Measurements from ENCODE around the gene RRP7A. TPM values are rescaled to one million over a fixed set of nuclear protein-coding genes. Genes with fewer than 3 reads are reported as not detected.
A peak's percentile ranks its signal among the peaks of the same experiment; 100 is the strongest.
"Not testable (repeated sequence)": the region's sequence is repeated elsewhere in the genome, so short reads cannot be mapped to it uniquely, and the experiment has no call there.

The RRP7A gene
- total and polyA plus RNA-seq, 2 donors (not counting 1 experiment from before 2014, with no cell fraction given): 18.3 to 98.5 TPM

DNA sequence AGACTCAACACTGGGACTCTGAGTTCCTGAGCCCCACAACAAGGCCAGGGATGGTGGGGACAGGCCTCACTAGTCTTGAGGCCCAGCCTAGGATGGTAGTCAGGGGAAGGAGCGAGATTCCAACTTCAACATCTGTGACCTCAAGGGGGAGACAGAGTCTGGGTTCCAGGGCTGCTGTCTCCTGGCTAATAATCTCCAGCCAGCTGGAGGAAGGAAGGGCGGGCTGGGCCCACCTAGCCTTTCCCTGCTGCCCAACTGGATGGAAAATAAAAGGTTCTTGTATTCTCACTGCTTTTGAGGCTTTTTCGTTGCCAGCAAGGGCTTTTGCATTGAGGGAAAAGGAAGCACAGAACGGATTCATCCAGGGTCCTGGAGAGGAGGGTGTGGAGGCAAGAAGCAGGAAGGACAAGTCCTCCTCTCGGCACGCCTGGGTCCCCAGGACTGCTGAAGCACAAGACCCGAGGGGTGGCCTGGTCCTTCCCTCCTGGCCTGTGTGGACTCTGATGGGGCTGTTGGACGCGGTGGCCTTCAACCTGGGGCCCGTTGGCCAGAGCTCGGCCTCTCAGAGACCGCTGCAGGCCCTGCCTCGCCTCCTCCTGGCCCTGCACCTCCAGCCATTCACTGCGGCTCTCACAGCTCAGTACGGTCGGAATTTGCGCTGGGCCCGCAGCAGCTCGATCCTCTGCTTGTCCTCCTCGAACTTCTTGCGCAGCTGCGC, 7.2 kb downstream of the RRP7A start:
- H3K9me3 Mint-ChIP-seq (ENCODE audit: insufficient read depth); H3K27ac ChIP-seq (ENCODE audit: low read length in 2 of 2); intact Hi-C loops (cut with micrococcal nuclease); H3K4me3 Mint-ChIP-seq; H3K4me1 Mint-ChIP-seq; H3K27me3 ChIP-seq (replicated peaks in 1 of 4; ENCODE audit: control extremely low read depth in 1 of 4, control insufficient read depth in 3 of 4, insufficient read depth in 4 of 4, low read length in 3 of 4); ATAC-seq (ENCODE audit: low read depth); H3K27me3 Mint-ChIP-seq; DNase-seq; H3K9ac ChIP-seq (ENCODE audit: low read length); H3K79me2 ChIP-seq (ENCODE audit: control insufficient read depth, insufficient read depth, low read length); H3K4me1 ChIP-seq (ENCODE audit: control insufficient read depth in 2 of 2, insufficient read depth in 2 of 2, low read length in 2 of 2); H2AFZ ChIP-seq (ENCODE audit: insufficient read depth, low read depth, low read length, poor library complexity, severe bottlenecking); H3K4me2 ChIP-seq (replicated peaks; ENCODE audit: low read depth, low read length, poor library complexity, severe bottlenecking); H3K9me3 ChIP-seq (ENCODE audit: control extremely low read depth in 1 of 3, control insufficient read depth in 2 of 3, insufficient read depth in 1 of 3, low read length in 2 of 3); H3K4me3 ChIP-seq (ENCODE audit: control extremely low read depth in 1 of 5, extremely low read depth in 1 of 5, insufficient read depth in 1 of 5, low read depth in 2 of 5, low read length in 4 of 5): not testable (repeated sequence)
- POLR2A ChIA-PET: interaction anchor here (0.6 kb wide), 1 partner anchor 17 kb away, joined by 3 read pairs; no protein-coding TSS in a partner anchor
- Histone ChIP-seq H4K20me1 (ENCODE audit: control insufficient read depth, insufficient read depth, low read length, poor library complexity, severe bottlenecking) (peaks cover 21% of the 10 kb centered on the region), H3K36me3 (replicated peaks in 1 of 2; ENCODE audit: control extremely low read depth in 1 of 2, control insufficient read depth in 1 of 2, extremely low read depth in 1 of 2, insufficient read depth in 2 of 2, low read length in 1 of 2) (peaks cover 1 to 39% of the 10 kb centered on the region in 2 experiments)
- H3K27ac Mint-ChIP-seq: peak overlapping the region; percentile 32
- CTCF ChIA-PET: interaction anchor here (0.6 to 1.2 kb wide), 2 partner anchors 102 to 1112 kb away, joined by 3 to 5 read pairs; partner anchors contain the start of gene POLDIP3
- WGBS (ENCODE audit: insufficient coverage): 95% methylated on average over 14 of the region's 22 CpGs
- TF ChIP-seq, protein P1, sequence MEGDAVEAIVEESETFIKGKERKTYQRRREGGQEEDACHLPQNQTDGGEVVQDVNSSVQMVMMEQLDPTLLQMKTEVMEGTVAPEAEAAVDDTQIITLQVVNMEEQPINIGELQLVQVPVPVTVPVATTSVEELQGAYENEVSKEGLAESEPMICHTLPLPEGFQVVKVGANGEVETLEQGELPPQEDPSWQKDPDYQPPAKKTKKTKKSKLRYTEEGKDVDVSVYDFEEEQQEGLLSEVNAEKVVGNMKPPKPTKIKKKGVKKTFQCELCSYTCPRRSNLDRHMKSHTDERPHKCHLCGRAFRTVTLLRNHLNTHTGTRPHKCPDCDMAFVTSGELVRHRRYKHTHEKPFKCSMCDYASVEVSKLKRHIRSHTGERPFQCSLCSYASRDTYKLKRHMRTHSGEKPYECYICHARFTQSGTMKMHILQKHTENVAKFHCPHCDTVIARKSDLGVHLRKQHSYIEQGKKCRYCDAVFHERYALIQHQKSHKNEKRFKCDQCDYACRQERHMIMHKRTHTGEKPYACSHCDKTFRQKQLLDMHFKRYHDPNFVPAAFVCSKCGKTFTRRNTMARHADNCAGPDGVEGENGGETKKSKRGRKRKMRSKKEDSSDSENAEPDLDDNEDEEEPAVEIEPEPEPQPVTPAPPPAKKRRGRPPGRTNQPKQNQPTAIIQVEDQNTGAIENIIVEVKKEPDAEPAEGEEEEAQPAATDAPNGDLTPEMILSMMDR (IDR thresholded peaks at IDR 0.05): peak; percentile 15

DNA sequence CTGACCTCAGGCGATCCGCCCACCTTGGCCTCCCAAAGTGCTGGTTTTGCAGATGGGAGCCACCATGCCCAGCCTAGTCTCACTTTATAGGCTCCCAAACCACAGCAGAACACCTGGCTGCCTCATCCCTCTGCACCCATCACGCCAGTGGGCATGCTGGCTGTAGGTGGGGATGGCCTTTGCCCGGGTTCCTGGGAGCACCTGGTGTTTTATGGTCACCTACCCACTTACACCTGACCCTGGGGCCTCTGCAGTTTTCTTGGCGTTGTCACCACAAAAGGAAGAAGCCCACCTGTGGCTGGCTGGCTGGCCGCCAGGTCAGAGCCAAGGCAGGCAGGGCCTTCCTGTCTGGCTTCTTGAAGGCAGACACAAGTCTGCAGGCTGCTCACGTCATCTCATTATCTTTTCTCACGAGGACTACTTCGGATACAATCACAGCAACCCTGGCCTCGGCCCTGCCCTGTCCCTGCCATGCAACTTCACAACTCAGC, 8.2 kb downstream of the RRP7A start:
- no peaks in the 10 kb centered on the region for H3K27me3 ChIP-seq (replicated peaks in 1 of 4; ENCODE audit: control extremely low read depth in 1 of 4, control insufficient read depth in 3 of 4, insufficient read depth in 4 of 4, low read length in 3 of 4)
- Mint-ChIP-seq H3K27me3 (no peaks in the 10 kb centered on the region), H3K27ac (no peak overlapping the region), H3K4me3 (no peak overlapping the region), H3K9me3 (ENCODE audit: insufficient read depth) (no peaks in the 10 kb centered on the region), H3K4me1 (peaks cover 7% of the 10 kb centered on the region)
- H3K9ac ChIP-seq (ENCODE audit: low read length): no peak overlapping the region
- H3K4me1 ChIP-seq (ENCODE audit: control insufficient read depth in 2 of 2, insufficient read depth in 2 of 2, low read length in 2 of 2): no peaks in the 10 kb centered on the region
- no peak overlapping the region for H2AFZ ChIP-seq (ENCODE audit: insufficient read depth, low read depth, low read length, poor library complexity, severe bottlenecking)
- WGBS (ENCODE audit: insufficient coverage): 83% methylated on average over 9 of the region's 10 CpGs
- no peak overlapping the region for H3K4me3 ChIP-seq (ENCODE audit: control extremely low read depth in 1 of 5, extremely low read depth in 1 of 5, insufficient read depth in 1 of 5, low read depth in 2 of 5, low read length in 4 of 5)
- no peak overlapping the region for H3K4me2 ChIP-seq (replicated peaks; ENCODE audit: low read depth, low read length, poor library complexity, severe bottlenecking)
- H3K36me3 ChIP-seq (replicated peaks in 1 of 2; ENCODE audit: control extremely low read depth in 1 of 2, control insufficient read depth in 1 of 2, extremely low read depth in 1 of 2, insufficient read depth in 2 of 2, low read length in 1 of 2): peaks cover 1 to 33% of the 10 kb centered on the region in 2 experiments
- ATAC-seq (ENCODE audit: low read depth) (no peak), DNase-seq (no peak)
- ChIA-PET POLR2A (no interaction called here), CTCF (interaction anchor here (0.5 to 0.6 kb wide), 2 partner anchors 33 to 813 kb away, joined by 3 read pairs; no protein-coding TSS in a partner anchor)
- TF ChIP-seq, protein P1 (IDR thresholded peaks at IDR 0.05): no peak
- TF ChIP-seq EZH2 (IDR thresholded peaks at IDR 0.05; ENCODE audit: borderline replicate concordance, insufficient read depth, low read depth, low read length, poor library complexity, severe bottlenecking): no peak
- H3K79me2 ChIP-seq (ENCODE audit: control insufficient read depth, insufficient read depth, low read length): no peaks in the 10 kb centered on the region
- intact Hi-C loops (cut with micrococcal nuclease): no loop called here
- H4K20me1 ChIP-seq (ENCODE audit: control insufficient read depth, insufficient read depth, low read length, poor library complexity, severe bottlenecking): peaks cover 17% of the 10 kb centered on the region
- H3K27ac ChIP-seq (ENCODE audit: low read length in 2 of 2): no peak overlapping the region
- no peaks in the 10 kb centered on the region for H3K9me3 ChIP-seq (ENCODE audit: control extremely low read depth in 1 of 3, control insufficient read depth in 2 of 3, insufficient read depth in 1 of 3, low read length in 2 of 3)

All from B cell (primary cell).